Measurements from ENCODE around the gene RPS6KA2.

RPS6KA2 gene

DNA sequence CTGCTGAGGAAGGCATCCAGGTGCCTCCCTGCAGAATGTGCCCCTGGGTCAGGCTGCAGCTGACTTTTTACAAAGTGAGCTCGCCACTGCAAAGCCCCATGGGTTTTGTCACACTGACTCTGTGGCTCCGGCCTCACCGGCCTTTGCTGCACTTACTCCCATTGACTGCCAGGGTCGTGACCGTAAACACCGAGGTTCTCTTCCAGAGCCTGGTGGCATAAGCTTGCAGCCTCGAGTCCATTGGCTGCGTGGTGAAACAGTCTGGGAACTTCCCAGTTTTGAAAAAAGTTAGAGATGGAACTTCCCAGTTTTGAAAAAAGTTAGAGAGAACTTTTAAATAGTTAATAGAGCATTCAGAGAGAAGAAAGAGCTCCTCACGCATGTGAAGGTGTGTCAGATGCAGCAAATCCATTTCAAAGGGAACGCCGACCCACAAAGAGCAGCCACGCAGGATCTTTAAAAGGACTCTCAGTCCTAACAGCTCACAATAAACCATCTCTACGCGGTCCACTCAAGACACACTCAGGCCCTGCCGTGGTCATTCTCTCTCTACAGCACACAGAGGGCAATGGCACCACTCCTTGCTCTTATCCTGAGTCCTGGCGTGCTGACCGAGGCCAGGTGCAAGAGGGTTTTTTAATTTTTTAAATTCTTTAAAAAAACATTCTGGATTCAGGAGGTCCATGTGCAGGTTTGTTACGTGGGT is 53.4 kb downstream of the RPS6KA2 start:
- DNase-seq (ENCODE audit: low spot score): no peak

DNA sequence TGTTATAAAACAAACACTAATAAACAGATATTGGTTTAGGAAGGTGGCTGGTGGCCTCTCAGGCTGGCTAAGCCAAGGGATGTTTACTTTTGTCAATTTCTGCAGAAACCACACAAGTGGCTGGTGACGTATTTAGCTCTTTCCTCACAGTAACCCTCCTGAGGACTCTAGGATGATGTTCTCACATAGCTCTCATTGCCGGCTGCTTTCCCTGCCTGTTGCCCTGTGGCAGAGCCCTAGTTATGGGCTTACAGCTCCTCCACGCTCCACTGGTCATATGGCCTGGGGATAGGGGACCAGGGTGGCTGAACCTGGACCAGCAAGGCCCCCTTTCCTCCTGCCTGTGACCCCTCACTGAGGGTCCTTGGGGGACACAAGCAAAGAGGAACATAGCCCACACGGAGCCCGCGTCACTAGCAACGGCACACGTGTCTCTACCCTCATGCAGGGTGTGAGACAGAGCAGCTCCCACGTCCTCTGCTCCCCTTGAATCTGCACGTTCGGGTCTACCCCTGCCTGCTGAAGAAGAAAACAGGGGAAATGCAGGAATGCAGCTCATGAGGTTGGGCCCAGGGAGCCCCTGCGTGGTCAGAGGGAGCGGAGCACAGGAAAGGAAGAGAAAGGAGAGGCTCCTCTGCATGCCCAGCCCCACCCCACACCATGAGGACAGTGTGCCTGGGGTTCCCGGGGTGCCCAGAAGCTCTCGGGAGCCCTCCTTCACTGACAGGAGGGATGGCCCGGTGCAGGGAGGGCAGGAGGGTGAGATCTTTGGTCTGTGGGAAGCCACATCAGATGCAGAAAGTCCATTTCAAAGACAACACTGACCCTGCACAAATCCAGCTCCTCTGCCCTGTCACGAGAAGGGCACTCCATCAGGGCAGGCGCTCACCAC is 54.4 kb downstream of the RPS6KA2 start:
- no peak for DNase-seq (ENCODE audit: low spot score)

DNA sequence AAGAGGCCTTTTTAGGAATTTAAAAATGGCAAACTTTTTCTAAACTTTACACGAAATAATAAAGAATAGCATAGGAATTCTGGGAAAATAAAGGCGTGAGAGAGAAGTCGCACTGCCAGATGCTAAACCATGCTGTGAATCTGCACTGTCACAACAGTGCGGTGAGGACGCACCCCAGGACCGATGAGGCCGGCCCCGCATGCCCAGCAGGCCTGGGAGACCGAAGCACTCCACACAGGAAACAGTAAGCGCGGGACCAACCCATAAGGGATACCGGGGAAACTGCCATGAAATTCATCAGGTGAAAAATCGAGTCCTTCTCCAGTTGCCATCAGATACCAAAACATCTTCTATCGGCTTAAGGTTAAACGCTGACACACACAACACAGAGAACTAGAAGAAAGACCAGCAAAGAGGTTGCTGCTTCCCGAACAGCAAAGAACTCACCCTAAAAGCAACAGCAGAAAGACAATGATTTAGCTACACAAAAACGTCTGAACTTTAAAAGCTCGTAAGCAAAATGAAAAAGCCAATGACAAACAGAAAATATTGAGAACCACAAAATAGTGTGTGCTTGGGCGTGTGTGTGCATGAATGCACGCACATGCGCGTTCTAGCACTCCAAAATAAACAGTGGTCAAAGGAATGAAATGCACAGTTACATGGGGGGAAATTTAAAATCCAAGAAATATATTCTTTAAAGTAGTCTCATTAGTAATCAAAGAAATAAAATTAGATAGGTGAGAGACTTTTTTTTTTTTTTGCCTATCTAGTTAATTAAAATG is 55.9 kb downstream of the RPS6KA2 start:
- peak; percentile 34 for DNase-seq (ENCODE audit: low spot score)

DNA sequence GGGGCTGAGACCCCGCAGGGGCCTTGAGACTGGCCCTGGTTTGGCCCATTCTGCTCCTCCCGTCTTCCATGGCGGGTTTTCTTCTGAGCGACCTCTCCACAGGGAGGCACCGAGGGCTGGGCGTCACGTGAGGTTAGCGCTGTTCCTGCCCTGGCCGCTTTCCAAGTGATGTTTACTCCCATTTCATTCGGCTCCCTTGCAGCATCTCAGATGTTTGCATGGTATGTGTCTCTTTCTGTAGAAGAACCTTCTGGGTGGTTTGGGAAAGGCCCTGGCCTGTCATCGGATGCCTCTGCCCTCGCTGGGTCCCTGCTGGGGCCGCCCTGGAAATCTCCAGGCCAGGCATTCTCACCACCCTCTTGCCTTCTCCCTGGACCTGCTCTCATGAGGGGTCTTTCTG is 57.8 kb downstream of the RPS6KA2 start:
- no peak for DNase-seq (ENCODE audit: low spot score)

DNA sequence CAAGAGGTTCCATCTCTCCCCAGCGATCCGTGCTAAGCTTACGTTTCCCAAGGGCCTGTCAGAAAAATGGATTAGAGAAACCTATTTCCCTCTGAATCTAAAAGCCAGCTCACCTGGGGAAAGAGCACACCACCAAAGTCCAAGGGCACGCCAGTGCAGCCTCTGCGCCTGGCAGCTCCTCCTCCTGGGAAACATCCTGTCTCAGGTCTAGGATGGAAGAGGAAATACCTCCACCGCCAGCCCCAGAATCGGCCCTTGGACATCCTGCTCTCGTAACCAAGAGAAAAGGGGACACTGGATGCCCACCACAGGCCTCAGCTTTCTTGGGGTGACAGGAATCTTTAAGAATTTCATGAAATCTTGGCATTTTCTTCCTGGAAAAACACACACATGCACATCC is 59.2 kb downstream of the RPS6KA2 start:
- DNase-seq (ENCODE audit: low spot score): no peak

DNA sequence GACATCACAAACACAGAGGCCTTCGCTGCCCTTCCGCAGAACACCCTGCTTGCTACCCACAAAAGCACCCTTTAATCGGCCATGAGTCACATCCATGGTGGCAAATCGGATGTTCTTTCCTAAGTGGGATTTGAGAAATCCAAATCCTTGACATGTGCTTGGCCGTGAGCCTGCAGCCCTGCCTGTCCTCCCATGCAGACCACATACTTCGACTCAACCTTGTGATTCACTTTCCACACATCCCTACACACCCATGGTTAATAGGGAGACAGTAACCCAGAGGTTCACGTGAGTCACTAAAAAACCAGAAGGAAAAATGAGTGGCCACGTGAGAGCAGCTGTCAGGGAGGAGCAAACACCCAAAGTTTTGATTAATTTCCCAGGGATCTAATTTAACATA is 59.9 kb downstream of the RPS6KA2 start:
- DNase-seq (ENCODE audit: low spot score): no peak

DNA sequence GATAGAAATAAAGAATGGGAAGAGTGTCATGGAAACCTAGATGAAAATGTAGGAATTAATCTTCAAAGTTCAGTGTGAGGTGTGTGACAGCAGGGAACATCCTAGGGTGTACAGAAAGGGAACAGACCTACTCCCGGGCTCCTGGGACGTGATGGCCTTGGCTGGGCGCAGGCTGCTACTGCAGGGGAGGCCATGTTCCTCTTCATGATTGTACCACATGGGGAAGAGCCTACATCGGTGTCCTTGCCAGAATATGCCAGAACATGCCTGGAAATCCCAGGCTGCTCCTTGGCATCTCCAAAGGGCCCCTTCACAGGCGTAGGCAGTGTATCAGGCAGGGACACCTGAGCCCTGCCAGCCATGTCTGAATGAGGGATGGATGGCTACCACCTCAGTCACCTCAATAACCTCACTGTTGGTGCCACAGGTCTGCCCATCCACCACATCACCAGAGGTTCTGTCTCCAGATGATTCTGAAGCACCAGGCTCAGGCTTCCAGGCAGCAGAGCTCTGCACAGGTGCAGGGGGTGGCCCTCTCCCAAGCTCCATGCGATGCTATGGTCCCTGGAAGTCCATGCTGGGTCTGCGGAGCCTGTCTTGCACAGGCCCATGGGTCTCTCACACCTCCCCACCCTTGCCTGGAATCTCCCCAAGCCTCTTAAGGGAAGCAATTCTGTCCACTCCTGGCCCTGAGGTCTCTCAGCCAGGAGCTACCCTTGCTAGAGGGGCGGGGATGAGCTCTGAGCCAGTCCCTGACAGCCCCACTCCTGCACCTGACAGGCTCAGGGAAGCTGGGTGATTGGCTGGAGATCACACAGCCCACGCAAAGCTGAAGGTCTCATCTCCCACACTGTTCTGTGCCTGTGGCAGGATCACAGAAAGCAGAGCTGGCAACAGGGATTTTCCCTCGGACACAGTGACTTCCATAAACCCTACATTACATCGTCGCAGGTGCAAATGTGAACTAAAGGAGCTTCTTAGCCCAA is 60.7 kb downstream of the RPS6KA2 start:
- no peak for DNase-seq (ENCODE audit: low spot score)

DNA sequence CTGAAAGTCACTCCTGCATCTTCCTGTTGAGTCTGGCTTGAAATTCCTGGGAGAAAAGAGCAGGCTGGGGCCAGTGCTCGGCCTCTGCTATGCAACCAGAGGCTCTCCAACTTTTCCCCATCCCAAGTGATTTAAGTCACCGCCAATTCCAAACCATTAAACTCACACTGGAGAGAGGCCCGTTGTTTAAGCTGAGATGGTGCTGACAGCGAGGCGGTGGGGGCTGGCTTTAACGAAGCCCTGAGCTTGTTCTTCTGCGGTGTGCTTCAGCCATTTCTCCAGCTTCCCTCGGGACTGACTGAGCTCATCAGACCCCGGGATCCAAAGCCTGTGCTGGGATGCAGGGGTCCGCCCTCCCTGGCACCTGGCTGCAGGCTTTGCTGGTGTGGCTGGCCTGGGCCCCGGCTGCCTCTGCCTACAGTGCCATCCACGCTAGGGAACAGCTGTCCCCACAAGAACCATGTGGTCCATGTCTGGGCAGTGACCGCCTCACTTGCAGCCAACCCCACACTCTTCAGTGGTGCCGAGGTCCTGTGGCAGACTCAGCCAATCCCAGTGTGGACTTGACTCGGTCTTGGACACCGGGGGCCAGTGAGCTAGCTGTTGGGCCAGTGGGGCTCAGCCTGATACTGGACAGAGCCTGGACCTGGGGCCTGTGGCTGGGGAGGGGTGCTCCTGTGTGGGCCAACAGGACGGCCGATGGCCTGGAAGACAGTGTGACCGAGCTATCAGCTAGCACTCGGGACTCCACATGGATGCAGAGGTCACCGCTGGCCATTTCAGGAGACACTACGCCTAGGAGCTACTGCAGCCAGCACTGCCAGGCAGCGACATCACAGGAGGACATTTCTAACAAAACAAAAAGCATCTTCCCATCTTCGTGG is 61.7 kb downstream of the RPS6KA2 start:
- DNase-seq (ENCODE audit: low spot score): no peak

DNA sequence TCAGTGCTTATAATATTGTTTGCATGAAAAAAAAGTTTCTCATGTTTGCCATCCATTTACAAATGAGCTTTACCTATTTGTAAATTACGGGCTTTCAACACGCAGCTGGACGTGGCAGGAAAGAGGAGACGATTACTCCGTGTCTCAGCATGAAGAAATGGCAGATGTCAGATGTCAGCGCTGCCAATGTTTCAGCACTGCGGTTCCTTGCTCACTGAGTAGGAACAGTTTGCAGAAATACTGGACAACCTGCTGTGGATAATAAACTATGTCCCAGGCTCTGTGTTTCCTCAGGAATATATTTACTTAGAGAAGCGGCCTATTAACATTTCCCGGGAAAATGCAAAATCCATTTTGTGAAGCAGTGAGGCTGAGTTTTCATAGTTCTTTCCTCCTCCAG is 63.2 kb downstream of the RPS6KA2 start:
- DNase-seq (ENCODE audit: low spot score): no peak

DNA sequence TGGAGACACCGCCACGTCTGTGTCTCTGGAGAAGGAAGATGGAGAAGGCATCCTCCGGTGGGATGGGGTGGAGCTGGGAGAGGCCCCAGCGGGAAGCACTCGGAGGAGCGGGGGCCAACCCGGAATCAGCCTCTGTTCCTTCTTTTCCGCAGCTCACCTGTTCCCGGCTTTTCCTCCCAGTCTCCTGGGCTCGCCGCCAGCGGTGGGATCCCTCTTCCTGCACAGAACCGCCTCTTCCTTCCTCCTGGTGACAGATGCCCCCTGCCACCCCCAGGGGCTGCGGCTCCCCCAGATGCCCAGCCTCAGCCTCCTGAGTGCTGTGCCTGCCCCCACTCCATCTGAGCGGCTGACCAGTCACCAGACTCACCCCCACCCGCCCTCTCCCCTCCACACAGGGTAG is 63.9 kb downstream of the RPS6KA2 start:
- DNase-seq (ENCODE audit: low spot score): no peak

DNA sequence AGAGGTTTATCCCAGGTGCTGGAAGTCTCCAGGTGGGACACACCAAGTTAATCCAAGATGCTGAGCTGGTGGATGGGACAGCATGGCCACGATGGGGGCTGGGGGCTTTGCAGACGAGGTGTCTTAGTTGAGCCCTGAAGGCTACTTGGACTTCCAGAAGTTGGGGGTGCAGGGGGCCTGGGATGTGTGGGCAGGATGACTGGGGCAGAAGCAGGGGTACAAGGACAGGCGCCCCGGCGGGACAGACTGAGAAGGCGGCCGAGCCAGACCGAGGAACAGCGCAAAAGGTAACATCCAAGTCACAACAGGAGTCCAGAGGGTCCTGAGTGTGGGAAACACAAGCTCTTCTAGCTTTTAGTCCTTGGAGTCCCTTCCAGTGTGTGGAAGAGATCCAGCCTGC is 64.3 kb downstream of the RPS6KA2 start:
- no peak for DNase-seq (ENCODE audit: low spot score)

DNA sequence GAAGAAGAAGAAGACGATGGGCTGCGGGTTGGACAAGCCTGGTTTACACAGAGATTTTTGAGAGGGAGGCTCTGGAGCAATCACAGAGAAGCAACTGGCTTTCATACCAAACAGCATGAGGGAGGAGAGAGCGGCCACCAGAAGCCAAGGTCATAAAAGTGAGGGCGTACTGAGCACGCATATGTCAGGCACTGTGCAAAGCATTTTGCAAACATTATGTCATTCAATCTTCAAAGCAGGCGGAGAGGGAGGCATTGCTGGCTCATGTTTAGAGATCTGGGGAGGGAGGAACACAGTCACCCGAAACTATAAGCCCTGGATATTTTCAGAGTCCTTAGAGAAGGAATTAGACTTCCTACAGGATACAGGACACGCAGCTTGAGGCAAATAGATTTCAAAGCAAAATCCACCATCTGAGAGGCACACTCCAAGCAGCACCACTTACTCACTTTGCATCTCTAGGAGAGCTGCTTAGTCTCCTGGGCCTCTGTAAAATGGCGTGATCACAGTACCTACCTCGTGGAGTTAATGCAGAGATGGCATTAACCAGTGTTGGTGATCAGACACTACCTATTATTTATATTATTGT is 65.2 kb downstream of the RPS6KA2 start:
- no peak for DNase-seq (ENCODE audit: low spot score)

DNA sequence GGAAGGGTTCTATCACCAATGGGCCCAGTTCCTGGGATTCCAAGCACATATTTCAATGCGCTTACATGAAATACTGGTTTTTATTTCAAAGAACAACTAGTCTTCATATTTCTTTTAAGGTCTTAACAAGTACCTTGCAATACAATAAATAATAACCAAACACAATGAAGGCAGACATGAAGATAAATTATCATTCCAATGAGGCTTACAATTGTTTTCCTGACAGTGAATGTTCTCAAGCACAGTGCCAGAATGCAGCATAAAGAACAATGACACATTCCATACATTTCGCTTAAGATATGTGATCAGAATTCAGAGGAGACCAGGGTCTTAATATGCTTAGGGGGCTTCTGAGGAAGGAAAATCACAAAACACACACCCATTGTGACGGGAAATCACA is 66.8 kb downstream of the RPS6KA2 start:
- DNase-seq (ENCODE audit: low spot score): no peak

DNA sequence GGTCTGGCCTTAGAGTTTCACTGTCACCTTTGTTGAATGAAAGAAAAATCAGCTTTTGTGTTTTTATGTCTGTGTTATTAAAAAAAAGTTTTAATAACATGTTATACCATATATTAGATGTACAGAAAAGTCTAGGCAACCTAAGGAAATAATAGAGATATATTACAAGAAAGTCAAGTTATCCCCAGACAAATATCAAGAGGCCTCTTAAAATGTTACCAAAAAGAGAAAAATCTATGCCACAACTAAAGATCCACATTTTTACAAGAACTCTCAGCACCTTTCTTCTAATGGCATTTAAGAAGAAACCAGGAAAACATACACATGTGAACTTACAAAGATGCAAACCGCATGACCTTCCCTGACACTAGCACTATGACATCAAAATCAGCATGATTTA is 67.4 kb downstream of the RPS6KA2 start:
- DNase-seq (ENCODE audit: low spot score): no peak

DNA sequence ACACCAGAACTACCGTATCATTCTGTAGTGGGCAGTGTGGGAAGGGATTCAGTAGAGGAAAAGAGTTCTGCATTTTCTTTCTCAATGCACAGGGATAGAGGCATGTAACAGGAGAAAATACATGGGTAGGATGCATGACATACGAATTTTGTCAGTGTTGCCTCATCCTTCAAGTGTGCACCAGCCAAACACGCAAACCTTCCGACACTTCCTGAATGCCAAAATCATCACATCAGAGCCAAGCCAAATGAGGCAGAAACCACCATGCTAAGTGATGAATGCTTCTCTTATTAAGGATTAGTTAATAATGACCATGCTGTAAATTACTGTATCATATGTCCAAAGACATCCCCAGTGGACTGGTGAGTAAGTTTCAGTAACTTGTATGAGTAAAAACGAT is 67.8 kb downstream of the RPS6KA2 start:
- no peak for DNase-seq (ENCODE audit: low spot score)

DNA sequence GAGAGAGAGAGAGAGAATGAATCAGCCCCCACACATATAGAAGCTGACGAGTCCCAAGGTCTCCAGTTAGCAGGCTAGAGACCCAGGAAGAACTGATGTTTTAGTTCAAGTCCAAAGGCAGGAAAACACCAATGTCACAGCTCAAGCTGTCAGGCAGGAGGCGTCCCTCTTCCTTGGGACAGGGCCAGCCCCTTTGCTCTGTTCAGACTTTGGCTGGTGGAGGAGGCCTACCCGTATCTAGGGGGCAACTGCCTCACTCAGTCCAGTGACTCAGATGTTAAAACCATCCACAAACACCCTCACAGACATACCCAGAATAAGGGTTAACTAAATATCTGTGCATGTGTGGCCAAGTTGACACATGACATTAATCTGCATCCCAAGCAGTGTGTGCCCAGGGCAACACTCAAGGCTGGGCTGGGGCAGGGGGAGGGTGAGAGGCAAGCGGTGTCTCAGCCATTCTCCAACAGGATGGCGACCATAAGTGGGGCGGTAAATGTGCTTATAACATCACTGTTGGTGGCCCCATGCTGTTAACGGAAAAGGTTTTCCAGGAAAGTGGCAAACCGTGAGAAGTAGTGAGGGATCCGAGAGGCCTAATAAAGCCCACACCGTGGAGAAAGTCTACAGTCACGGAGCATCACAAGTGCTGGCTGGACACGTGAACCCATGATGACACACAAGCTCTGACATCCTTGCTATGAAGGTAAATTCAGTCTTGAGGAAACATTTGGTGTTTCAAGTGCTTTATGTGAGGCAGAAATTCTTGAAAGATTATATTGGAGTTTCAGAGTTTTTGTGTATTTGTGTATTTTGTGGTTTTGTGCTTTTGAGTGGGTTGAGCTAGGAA is 68.7 kb downstream of the RPS6KA2 start:
- DNase-seq (ENCODE audit: low spot score): no peak

DNA sequence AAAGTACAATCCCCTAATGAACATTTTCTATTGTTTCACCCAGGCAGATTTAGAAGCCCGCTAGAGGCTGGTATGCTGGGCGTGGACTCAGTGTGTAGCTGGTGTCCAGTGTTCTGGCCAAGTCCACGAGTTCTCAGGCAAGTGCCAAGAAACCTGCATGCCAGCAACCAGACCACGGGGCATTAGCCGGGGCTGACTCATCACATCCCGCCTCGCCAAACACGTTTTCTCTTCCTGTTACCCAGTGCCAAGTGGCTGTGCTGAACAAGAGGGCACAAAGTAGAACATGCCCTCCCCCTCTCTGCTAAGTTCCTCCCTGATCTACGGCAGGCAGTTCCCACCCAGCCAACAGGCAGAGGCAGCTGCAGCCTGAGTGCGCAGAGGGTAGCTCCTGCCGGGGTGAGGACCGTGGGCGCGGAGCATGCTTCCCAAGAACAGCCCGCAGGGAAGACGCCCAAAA is 70.2 kb downstream of the RPS6KA2 start:
- DNase-seq (ENCODE audit: low spot score): no peak

DNA sequence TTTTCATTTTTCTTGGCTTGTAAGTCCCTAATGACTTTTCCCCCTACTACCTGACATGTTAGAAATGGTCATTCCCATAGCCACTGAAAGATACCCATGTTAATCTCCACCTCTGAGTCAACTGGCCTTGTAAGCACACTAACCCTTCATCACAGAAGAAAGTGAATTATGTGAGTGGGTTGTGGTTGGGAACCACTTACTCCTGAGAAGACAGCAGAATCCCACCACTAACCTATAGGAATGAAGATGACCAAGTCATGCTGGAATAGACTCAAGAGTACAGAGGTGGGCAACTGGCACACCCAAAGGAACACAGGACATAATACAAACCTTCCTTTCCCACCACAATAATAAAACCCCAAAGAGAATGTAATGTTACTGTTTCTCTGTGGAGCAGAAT is 70.7 kb downstream of the RPS6KA2 start:
- DNase-seq (ENCODE audit: low spot score): no peak

DNA sequence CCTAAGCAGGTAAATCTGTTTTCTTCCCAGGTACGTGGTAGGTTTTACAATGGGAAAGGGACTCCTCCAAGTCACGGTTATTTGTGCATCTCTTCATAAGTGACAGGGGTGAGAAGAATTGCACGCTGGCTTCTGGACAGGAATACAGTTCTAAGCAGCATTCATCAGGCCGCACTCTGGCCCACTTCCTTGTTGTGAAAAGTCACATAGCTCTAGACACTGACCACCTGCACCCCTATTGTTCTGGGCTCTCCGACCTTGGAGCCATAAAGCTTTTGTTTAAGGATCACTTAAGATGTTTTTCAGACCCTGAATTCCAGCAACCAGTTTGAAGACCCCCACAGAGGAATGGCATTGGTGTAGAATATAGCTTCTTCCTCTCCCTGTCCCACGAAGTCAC is 72.0 kb downstream of the RPS6KA2 start:
- no peak for DNase-seq (ENCODE audit: low spot score)
